Inferior parietal cortex (tissue), 1 donor: ENCODE results near the gene CTXN1.
"Not testable (repeated sequence)": the region's sequence is repeated elsewhere in the genome, so short reads cannot be mapped to it uniquely, and the experiment has no call there.

Source experiments
- DNase-seq: peaks from one replicate; pipeline ENCODE4 v3.0.0-alpha.2; 2016; ENCODE audit errors: extremely low spot score

Gene CTXN1

GRCh38 chr19:7944177-7944761 lies 18.3 kb upstream of the CTXN1 start:
- peak; percentile 97 for DNase-seq

GRCh38 chr19:7943444-7944176 lies 17.7 kb upstream of the CTXN1 start, which contains the start of gene TIMM44:
Gene TIMM44, minus strand, starts transcription at chr19:7943666. Its CDS starts 15 bp downstream, at chr19:7943651.
- peak; percentile 99 for DNase-seq

- DNase-seq = no peak
These were observed 17.1 kb upstream of the CTXN1 start for GRCh38 chr19:7942981-7943443.

- no peak for DNase-seq
These were observed 16.1 kb upstream of the CTXN1 start for GRCh38 chr19:7941895-7942596.

- DNase-seq = no peak
These were observed 14.9 kb upstream of the CTXN1 start for GRCh38 chr19:7940841-7941240.

- DNase-seq = no peak
These were observed 8.8 kb upstream of the CTXN1 start for GRCh38 chr19:7934766-7935165.

- no peak for DNase-seq
These were observed 8.1 kb upstream of the CTXN1 start for GRCh38 chr19:7933828-7934725.

- DNase-seq = no peak
These were observed 7.5 kb upstream of the CTXN1 start for GRCh38 chr19:7933411-7933810.

GRCh38 chr19:7932930-7933300 lies 7.0 kb upstream of the CTXN1 start:
- no peak for DNase-seq

GRCh38 chr19:7932276-7932929 lies 6.5 kb upstream of the CTXN1 start:
- DNase-seq = no peak

- DNase-seq = no peak
These were observed 5.5 kb upstream of the CTXN1 start for GRCh38 chr19:7931221-7932061.

- no peak for DNase-seq
These were observed 4.8 kb upstream of the CTXN1 start for GRCh38 chr19:7930765-7931164.

GRCh38 chr19:7930030-7930429 lies 4.1 kb upstream of the CTXN1 start:
- not testable (repeated sequence) for DNase-seq

GRCh38 chr19:7928741-7929701 lies 3.1 kb upstream of the CTXN1 start:
- DNase-seq = peak; percentile 34

GRCh38 chr19:7928334-7928706 lies 2.4 kb upstream of the CTXN1 start:
- no peak for DNase-seq

GRCh38 chr19:7927605-7928333 lies 1.8 kb upstream of the CTXN1 start:
- no peak for DNase-seq

- DNase-seq = no peak
These were observed 1.0 kb upstream of the CTXN1 start for GRCh38 chr19:7926727-7927604.
